WTC11 (cell line): ENCODE data around the gene MYLK2. TPM values are rescaled to one million over a fixed set of nuclear protein-coding genes. Genes with fewer than 3 reads are reported as not detected.

ENCODE experiments used
- ATAC-seq: fragments of 200-7000 bp; cut with Tn5 transposase; 2 replicates; pipeline ENCODE4 v1.10.0; 2021; ENCODE audit warnings: mild to moderate bottlenecking, moderate library complexity
- CTCF ChIA-PET: fragments of 300-600 bp; sonication (Branson Sonifier 250); formaldehyde crosslinking; loops from one replicate; lab custom pipeline; 2021; ENCODE audit warnings: antibody characterized with exemption; lab: Charles Lee
- POLR2A ChIA-PET: fragments of 350-600 bp; sonication (Branson Sonifier 250); formaldehyde crosslinking; loops from one replicate; lab custom pipeline; 2021; ENCODE audit warnings: antibody characterized with exemption; lab: Charles Lee
- DNase-seq: peaks from one replicate; pipeline ENCODE4 v3.0.0; 2021; ENCODE audit warnings: low spot score
- H3K27ac Mint-ChIP-seq: 2 replicates; pipeline ENCODE4 v1.8.0; 2021; ENCODE audit warnings: mixed read lengths
- H3K27me3 Mint-ChIP-seq: 2 replicates; pipeline ENCODE4 v1.8.0; 2021; ENCODE audit warnings: low read depth, mild to moderate bottlenecking, moderate library complexity, mixed read lengths
- H3K36me3 Mint-ChIP-seq: 2 replicates; pipeline ENCODE4 v1.8.0; 2021; ENCODE audit warnings: mixed read lengths
- H3K4me1 Mint-ChIP-seq: 2 replicates; pipeline ENCODE4 v1.8.0; 2022; ENCODE audit warnings: mixed read lengths
- H3K4me3 Mint-ChIP-seq: 2 replicates; pipeline ENCODE4 v1.8.0; 2021; ENCODE audit warnings: mild to moderate bottlenecking, moderate library complexity, mixed read lengths
- H3K9me3 Mint-ChIP-seq: 2 replicates; pipeline ENCODE4 v1.8.0; 2021; ENCODE audit warnings: mixed read lengths
- CREB1 ChIP-seq: sonication (generic); formaldehyde crosslinking; IDR thresholded peaks from 2 replicates; pipeline ENCODE4 v1.8.0; 2023; ENCODE audit warnings: mild to moderate bottlenecking, missing genetic modification reagents
- E2F4 ChIP-seq: sonication (generic); formaldehyde crosslinking; IDR thresholded peaks from 2 replicates; pipeline ENCODE4 v1.8.1; 2022; ENCODE audit warnings: low read depth, mild to moderate bottlenecking, moderate library complexity, missing genetic modification reagents, borderline replicate concordance
- E2F5 ChIP-seq: sonication (generic); formaldehyde crosslinking; IDR thresholded peaks from 2 replicates; pipeline ENCODE4 v1.8.1; 2022; ENCODE audit warnings: mild to moderate bottlenecking, moderate library complexity, missing genetic modification reagents
- ERG ChIP-seq: fragments of 250-450 bp; sonication (Bioruptor Pico); IDR thresholded peaks from 2 replicates; pipeline ENCODE4 v1.8.0; 2021; ENCODE audit warnings: mild to moderate bottlenecking
- HMGA2 ChIP-seq: fragments of 250-450 bp; sonication (Bioruptor Pico); IDR thresholded peaks from 2 replicates; pipeline ENCODE4 v1.4.0; 2021; ENCODE audit warnings: mild to moderate bottlenecking, moderate library complexity
- JUN ChIP-seq: sonication (generic); formaldehyde crosslinking; IDR thresholded peaks from 2 replicates; pipeline ENCODE4 v1.8.0; 2023; ENCODE audit warnings: mild to moderate bottlenecking, missing genetic modification reagents
- NFATC4 ChIP-seq: fragments of 250-450 bp; sonication (Bioruptor Pico); IDR thresholded peaks from 2 replicates; pipeline ENCODE4 v1.9.0; 2021; ENCODE audit warnings: mild to moderate bottlenecking
- NR1H2 ChIP-seq: sonication (generic); formaldehyde crosslinking; IDR thresholded peaks from 2 replicates; pipeline ENCODE4 v1.9.0; 2021; ENCODE audit warnings: mild to moderate bottlenecking, moderate library complexity, missing genetic modification reagents
- RORB ChIP-seq: fragments of 250-450 bp; sonication (Bioruptor Pico); IDR thresholded peaks from 2 replicates; pipeline ENCODE4 v1.9.0; 2021; ENCODE audit warnings: mild to moderate bottlenecking
- USF2 ChIP-seq: sonication (generic); formaldehyde crosslinking; IDR thresholded peaks from 2 replicates; pipeline ENCODE4 v1.8.1; 2023; ENCODE audit warnings: mild to moderate bottlenecking, missing genetic modification reagents, moderate library complexity
- ZBTB21 ChIP-seq: sonication (generic); formaldehyde crosslinking; IDR thresholded peaks from 2 replicates; pipeline ENCODE4 v1.8.1; 2023; ENCODE audit warnings: mild to moderate bottlenecking, missing genetic modification reagents, borderline replicate concordance
- ZNF138 ChIP-seq: sonication (generic); formaldehyde crosslinking; conservative IDR thresholded peaks from 2 replicates; pipeline ENCODE4 v1.8.1; 2022; ENCODE audit warnings: mild to moderate bottlenecking, moderate library complexity, missing genetic modification reagents
- ZNF263 ChIP-seq: sonication (generic); formaldehyde crosslinking; IDR thresholded peaks from 2 replicates; pipeline ENCODE4 v1.8.1; 2022; ENCODE audit warnings: low read depth, mild to moderate bottlenecking, moderate library complexity, missing genetic modification reagents
- ZNF281 ChIP-seq: sonication (generic); formaldehyde crosslinking; IDR thresholded peaks from 2 replicates; pipeline ENCODE4 v1.8.0; 2023; ENCODE audit warnings: mild to moderate bottlenecking, missing genetic modification reagents
- ZNF416 ChIP-seq: fragments of 250-450 bp; sonication (Bioruptor Pico); IDR thresholded peaks from 2 replicates; pipeline ENCODE4 v1.9.0; 2021; ENCODE audit warnings: mild to moderate bottlenecking, inconsistent platforms
- ZSCAN18 ChIP-seq: fragments of 250-450 bp; sonication (Bioruptor Pico); IDR thresholded peaks from 2 replicates; pipeline ENCODE4 v2.1.2; 2022; ENCODE audit warnings: mild to moderate bottlenecking, moderate library complexity
- total RNA-seq: library from RNA; stranded (reverse); gene quantifications from 3 replicates; pipeline ENCODE4 v1.2.3, GENCODE V29; 2021
- TF ChIP-seq, protein P1 (sequence below): sonication (generic); formaldehyde crosslinking; IDR thresholded peaks from 2 replicates; pipeline ENCODE4 v1.8.0; 2023; ENCODE audit warnings: missing genetic modification reagents
- TF ChIP-seq, protein P2 (sequence below): fragments of 250-450 bp; sonication (Bioruptor Pico); IDR thresholded peaks from 2 replicates; pipeline ENCODE4 v1.9.0; 2021; ENCODE audit warnings: mild to moderate bottlenecking

MYLK2 gene
- total RNA-seq, 1 experiment from 2014 or later: 0.28 TPM

GRCh38 chr20:31861385-31862156, 42.4 kb downstream of the MYLK2 start (continued):
- TF ChIP-seq ERG (no peak), USF2 (no peak), ZNF281 (CRISPR knock-in tag) (no peak), HMGA2 (no peak), JUN (CRISPR knock-in tag) (no peak), ZNF416 (CRISPR knock-in tag) (no peak), NR1H2 (no peak), E2F5 (CRISPR knock-in tag) (0 out of 2 replicates have a peak, but pooled peaks have one; percentile 51), NFATC4 (CRISPR knock-in tag) (no peak), ZNF263 (CRISPR knock-in tag) (no peak; the same call in 1 of the 2 replicates), E2F4 (no peak), CREB1 (no peak), RORB (CRISPR knock-in tag) (no peak)
- TF ChIP-seq, protein P1, sequence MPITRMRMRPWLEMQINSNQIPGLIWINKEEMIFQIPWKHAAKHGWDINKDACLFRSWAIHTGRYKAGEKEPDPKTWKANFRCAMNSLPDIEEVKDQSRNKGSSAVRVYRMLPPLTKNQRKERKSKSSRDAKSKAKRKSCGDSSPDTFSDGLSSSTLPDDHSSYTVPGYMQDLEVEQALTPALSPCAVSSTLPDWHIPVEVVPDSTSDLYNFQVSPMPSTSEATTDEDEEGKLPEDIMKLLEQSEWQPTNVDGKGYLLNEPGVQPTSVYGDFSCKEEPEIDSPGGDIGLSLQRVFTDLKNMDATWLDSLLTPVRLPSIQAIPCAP (CRISPR knock-in tag): no peak
- TF ChIP-seq, protein P2, sequence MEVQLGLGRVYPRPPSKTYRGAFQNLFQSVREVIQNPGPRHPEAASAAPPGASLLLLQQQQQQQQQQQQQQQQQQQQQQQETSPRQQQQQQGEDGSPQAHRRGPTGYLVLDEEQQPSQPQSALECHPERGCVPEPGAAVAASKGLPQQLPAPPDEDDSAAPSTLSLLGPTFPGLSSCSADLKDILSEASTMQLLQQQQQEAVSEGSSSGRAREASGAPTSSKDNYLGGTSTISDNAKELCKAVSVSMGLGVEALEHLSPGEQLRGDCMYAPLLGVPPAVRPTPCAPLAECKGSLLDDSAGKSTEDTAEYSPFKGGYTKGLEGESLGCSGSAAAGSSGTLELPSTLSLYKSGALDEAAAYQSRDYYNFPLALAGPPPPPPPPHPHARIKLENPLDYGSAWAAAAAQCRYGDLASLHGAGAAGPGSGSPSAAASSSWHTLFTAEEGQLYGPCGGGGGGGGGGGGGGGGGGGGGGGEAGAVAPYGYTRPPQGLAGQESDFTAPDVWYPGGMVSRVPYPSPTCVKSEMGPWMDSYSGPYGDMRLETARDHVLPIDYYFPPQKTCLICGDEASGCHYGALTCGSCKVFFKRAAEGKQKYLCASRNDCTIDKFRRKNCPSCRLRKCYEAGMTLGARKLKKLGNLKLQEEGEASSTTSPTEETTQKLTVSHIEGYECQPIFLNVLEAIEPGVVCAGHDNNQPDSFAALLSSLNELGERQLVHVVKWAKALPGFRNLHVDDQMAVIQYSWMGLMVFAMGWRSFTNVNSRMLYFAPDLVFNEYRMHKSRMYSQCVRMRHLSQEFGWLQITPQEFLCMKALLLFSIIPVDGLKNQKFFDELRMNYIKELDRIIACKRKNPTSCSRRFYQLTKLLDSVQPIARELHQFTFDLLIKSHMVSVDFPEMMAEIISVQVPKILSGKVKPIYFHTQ: no peak

GRCh38 chr20:31862157-31862470, 43.0 kb downstream of the MYLK2 start:
- Mint-ChIP-seq H3K27ac (peak overlapping the region; percentile 93), H3K9me3 (no peaks in the 10 kb centered on the region), H3K4me1 (peaks cover 16% of the 10 kb centered on the region), H3K4me3 (peak overlapping the region; percentile 91), H3K27me3 (peaks cover 38% of the 10 kb centered on the region), H3K36me3 (no peaks in the 10 kb centered on the region)
- ChIA-PET CTCF (interaction anchor here (1.5 to 3.6 kb wide), 7 partner anchors 9 to 230 kb away, joined by 5 to 28 read pairs (median 7); partner anchors contain the start of gene PDRG1), POLR2A (no interaction called here)
- no peak for DNase-seq
- no peak for ATAC-seq
- no peak for TF ChIP-seq ZSCAN18 (CRISPR knock-in tag)
- no peak for TF ChIP-seq JUN (CRISPR knock-in tag)
- TF ChIP-seq, protein P1 (CRISPR knock-in tag): no peak
- no peak for TF ChIP-seq ZBTB21 (CRISPR knock-in tag)
- no peak; the same call in 1 of the 2 replicates for TF ChIP-seq ZNF263 (CRISPR knock-in tag)
- TF ChIP-seq ZNF138 (CRISPR knock-in tag): no peak
